Measurements from ENCODE around the gene CALCOCO2. TPM values are rescaled to one million over a fixed set of nuclear protein-coding genes. Genes with fewer than 3 reads are reported as not detected.
"Not testable (repeated sequence)": the region's sequence is repeated elsewhere in the genome, so short reads cannot be mapped to it uniquely, and the experiment has no call there.

The CALCOCO2 gene
- total and polyA plus RNA-seq, 2 experiments from 2014 or later, result 35.3 to 38.6 TPM

DNA sequence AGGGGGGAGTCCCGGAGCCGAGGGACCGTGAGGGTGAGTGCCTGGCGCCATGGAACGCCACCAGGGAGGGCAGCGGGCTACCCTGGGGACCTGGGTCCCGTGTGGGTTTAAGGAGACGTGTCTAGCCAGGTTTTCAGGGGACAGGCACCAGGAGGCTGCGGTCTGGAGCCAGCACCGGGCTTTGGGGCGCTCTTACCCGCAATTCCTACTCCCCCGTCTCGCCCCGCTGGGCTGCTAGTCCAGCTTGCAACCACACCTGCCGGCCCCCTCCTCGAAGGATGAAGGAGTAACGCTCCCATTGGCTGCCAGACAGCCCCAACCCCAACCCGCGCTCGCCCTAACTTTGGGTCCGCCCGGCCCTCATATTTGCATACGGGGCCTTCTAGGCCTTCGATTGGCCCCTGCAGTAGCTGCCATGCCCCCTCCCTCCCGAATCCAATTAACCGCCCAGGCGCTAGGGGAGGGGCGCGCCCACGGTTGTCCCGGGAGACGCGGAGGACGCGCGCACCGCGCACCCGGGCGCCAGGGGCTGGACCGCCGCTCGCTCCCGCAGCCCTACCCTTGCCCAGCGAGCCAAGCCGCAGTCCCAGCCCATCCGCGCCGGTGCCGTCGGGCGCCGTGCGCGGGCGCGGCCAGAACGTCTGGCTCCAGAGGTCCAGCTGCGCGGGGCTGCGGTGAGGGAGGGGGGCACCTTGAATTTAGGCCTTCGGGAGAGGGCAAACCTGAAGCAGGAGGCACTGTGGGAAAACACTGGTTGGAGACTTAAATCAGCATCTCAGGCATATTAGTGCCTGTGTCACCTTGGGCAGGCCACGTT, 13.9 kb upstream of the CALCOCO2 start, which contains the start of gene TTLL6:
Gene TTLL6 (minus strand): TSS at position 456 of the 817 bp plus-strand sequence. CDS start 157 bp downstream, at position 299.
- peak within 1 kb of the TSS; percentile 24 for H3K4me3 ChIP-seq
- peaks cover 2% of the 10 kb centered on the region for H3K4me1 ChIP-seq (ENCODE audit: low read depth)
- no peaks in the 10 kb centered on the region for H3K9me3 ChIP-seq (ENCODE audit: low read depth)
- DNase-seq (ENCODE audit: low read depth in 1 of 2, low spot score in 1 of 2), result peak; percentile 88 to 95
- peaks cover 44% of the 10 kb centered on the region for H3K27me3 ChIP-seq
- no peak within 1 kb of the TSS for H3K27ac ChIP-seq
- TF ChIP-seq, protein P1, sequence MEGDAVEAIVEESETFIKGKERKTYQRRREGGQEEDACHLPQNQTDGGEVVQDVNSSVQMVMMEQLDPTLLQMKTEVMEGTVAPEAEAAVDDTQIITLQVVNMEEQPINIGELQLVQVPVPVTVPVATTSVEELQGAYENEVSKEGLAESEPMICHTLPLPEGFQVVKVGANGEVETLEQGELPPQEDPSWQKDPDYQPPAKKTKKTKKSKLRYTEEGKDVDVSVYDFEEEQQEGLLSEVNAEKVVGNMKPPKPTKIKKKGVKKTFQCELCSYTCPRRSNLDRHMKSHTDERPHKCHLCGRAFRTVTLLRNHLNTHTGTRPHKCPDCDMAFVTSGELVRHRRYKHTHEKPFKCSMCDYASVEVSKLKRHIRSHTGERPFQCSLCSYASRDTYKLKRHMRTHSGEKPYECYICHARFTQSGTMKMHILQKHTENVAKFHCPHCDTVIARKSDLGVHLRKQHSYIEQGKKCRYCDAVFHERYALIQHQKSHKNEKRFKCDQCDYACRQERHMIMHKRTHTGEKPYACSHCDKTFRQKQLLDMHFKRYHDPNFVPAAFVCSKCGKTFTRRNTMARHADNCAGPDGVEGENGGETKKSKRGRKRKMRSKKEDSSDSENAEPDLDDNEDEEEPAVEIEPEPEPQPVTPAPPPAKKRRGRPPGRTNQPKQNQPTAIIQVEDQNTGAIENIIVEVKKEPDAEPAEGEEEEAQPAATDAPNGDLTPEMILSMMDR (IDR thresholded peaks at IDR 0.05; ENCODE audit: low read depth, low read length), result no peak
- no peaks in the 10 kb centered on the region for H3K36me3 ChIP-seq

DNA sequence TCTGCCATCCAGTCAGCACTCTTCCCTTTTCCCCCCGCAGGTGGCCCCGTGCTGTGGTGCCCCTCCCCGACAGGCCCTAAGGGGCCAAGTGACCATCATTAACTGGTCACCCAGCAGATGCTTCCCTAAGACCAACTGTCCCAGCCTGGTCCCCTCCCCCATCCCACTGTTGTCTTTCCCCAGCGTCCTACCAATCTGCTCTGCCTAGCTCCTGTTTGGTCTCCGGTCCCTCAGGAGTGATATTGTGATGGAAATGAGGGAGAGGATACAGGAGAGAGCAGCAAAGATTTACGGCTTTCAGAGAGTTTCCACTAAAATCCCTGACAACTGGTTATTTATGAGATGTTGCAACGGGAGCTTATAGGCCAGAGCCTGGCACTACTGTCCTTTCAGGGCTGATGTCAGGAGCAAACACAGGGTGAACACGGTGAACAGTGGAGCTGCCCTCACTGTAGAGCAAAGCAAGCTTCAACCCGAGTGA, 12.4 kb upstream of the CALCOCO2 start:
- Histone ChIP-seq H3K27me3 (peaks cover 30% of the 10 kb centered on the region), H3K36me3 (no peaks in the 10 kb centered on the region), H3K9me3 (ENCODE audit: low read depth) (no peaks in the 10 kb centered on the region), H3K27ac (no peak overlapping the region), H3K4me3 (no peak overlapping the region), H3K4me1 (ENCODE audit: low read depth) (peaks cover 2% of the 10 kb centered on the region)
- DNase-seq (ENCODE audit: low read depth in 1 of 2, low spot score in 1 of 2), result no peak
- TF ChIP-seq, protein P1 (IDR thresholded peaks at IDR 0.05; ENCODE audit: low read depth, low read length), result no peak

DNA sequence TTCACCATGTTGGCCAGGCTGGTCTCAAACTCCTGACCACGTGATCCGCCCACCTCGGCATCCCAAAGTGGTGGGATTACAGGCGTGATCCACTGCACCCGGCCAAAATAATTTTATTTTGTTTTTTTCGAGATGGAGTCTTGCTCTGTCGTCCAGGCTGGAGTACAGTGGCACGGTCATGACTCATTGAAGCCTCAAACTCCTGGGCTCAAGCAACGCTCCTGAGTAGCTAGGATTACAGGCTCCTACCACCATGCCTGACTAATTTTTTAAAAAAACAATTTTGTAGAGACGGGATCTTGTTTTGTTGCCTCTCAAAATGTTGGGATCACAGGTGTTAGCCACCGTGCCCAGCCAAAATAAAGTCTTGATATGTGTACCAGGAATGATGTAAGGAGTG, 11.4 kb upstream of the CALCOCO2 start:
- no peaks in the 10 kb centered on the region for H3K9me3 ChIP-seq (ENCODE audit: low read depth)
- peaks cover 25% of the 10 kb centered on the region for H3K27me3 ChIP-seq
- peaks cover 2% of the 10 kb centered on the region for H3K4me1 ChIP-seq (ENCODE audit: low read depth)
- TF ChIP-seq, protein P1 (IDR thresholded peaks at IDR 0.05; ENCODE audit: low read depth, low read length), result no peak
- H3K36me3 ChIP-seq, result no peaks in the 10 kb centered on the region
- no peak for DNase-seq (ENCODE audit: low read depth in 1 of 2, low spot score in 1 of 2)
- H3K4me3 ChIP-seq, result no peak overlapping the region
- no peak overlapping the region for H3K27ac ChIP-seq

DNA sequence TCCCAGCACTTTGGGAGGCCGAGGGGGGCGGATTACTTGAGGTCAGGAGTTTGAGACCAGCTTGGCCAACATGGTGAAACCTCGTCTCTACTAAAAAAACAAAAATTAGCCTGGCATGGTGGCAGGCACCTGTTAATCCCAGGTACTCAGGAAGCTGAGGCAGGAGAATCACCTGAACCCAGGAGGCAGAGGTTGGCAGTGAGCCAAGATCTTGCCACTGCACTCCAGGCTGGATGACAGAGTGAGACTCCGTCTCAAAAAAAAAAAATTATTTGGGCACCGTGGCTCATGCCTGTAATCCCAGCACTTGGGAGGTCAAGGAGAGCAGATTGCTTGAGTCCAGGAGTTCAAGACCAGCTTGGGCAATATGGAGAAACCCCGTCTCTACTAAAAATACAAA, 9.9 kb upstream of the CALCOCO2 start:
- not testable (repeated sequence) for H3K36me3 ChIP-seq; H3K4me3 ChIP-seq; H3K4me1 ChIP-seq (ENCODE audit: low read depth)

DNA sequence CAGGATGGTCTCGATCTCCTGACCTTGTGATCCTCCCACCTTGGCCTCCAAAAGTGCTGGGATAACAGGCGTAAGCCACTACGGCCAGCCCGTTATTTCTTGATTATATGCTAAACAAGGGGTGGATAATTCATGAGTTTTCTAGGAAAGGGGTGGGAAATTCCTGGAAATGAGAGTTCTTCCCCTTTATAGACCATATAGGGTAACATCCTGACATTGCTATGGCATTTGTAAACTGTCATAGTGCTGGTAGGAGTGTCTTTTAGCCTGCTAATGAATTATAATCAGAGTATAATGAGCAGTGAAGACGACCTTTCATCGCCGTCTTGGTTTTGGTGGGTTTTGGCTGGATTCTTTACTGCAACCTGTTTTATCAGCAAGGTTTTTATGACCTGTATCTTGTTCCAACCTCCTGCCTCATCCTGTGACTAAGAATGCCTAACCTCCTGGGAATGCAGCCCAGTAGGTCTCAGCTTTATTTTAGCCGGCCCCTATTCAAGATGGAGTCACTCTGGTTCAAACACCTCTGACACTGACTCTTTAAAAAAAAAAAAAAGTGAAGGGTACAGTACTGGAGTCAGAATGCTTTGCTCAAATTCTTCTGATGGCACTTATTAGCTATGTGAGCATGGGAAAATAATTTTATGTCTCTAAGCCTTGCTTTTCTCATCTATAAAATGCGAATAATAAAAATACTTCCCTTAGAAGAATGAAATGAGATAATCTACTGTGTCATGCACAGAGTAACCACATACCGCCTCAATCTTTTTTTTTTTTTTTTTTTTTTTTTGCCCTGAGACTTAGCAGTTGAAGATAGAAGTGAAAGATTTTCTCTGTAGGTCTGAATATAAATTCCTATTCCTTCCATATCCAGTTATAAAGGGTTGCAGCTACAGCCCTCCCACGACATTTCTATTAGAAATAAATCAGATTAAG, 5.1 kb upstream of the CALCOCO2 start:
- H3K9me3 ChIP-seq (ENCODE audit: low read depth), result no peaks in the 10 kb centered on the region
- TF ChIP-seq, protein P1 (IDR thresholded peaks at IDR 0.05; ENCODE audit: low read depth, low read length), result no peak
- no peaks in the 10 kb centered on the region for H3K27me3 ChIP-seq
- no peak overlapping the region for H3K27ac ChIP-seq
- DNase-seq (ENCODE audit: low read depth in 1 of 2, low spot score in 1 of 2), result no peak
- H3K4me3 ChIP-seq, result no peak overlapping the region
- no peaks in the 10 kb centered on the region for H3K4me1 ChIP-seq (ENCODE audit: low read depth)
- no peaks in the 10 kb centered on the region for H3K36me3 ChIP-seq

More for the DNA sequence above, 9.9 kb upstream of the CALCOCO2 start:
- peaks cover 10% of the 10 kb centered on the region for H3K27me3 ChIP-seq
- H3K27ac ChIP-seq; DNase-seq (ENCODE audit: low read depth in 1 of 2, low spot score in 1 of 2); H3K9me3 ChIP-seq (ENCODE audit: low read depth): not testable (repeated sequence)

Data from cardiac muscle cell (in vitro differentiated cells and primary cell).